Myocyte (in vitro differentiated cells): ENCODE data around the gene RAB44. TPM values are rescaled to one million over a fixed set of nuclear protein-coding genes. Genes with fewer than 3 reads are reported as not detected.
"Not testable (repeated sequence)": the region's sequence is repeated elsewhere in the genome, so short reads cannot be mapped to it uniquely, and the experiment has no call there.

Experiments used
- DNase-seq: peaks from one replicate; pipeline ENCODE4 v3.0.0-alpha.2; 2012; ENCODE audit warnings: low read depth
- polyA plus RNA-seq: library from polyadenylated mRNA; unstranded; fragments of >200 nt; gene quantifications from one replicate; pipeline ENCODE4 v1.2.1, GENCODE V29; 2012; ENCODE audit warnings: missing spikeins
- total RNA-seq: library from RNA; depleted of rRNA; stranded (reverse); fragments of >200 nt; gene quantifications from 2 replicates; pipeline ENCODE4 v1.2.3, GENCODE V29; 2014

RAB44 gene
- total RNA-seq, result not detected in 2 replicates
- 0.15 TPM for polyA plus RNA-seq

- no peak for DNase-seq
These were observed at the start of gene RAB44 for GRCh38 chr6:36697481-36697903. RAB44 (plus strand) TSS chr6:36697826; CDS start chr6:36704236, 6,410 bp downstream.

GRCh38 chr6:36649086-36649485 lies 48.5 kb upstream of the RAB44 start:
- no peak for DNase-seq

DNA sequence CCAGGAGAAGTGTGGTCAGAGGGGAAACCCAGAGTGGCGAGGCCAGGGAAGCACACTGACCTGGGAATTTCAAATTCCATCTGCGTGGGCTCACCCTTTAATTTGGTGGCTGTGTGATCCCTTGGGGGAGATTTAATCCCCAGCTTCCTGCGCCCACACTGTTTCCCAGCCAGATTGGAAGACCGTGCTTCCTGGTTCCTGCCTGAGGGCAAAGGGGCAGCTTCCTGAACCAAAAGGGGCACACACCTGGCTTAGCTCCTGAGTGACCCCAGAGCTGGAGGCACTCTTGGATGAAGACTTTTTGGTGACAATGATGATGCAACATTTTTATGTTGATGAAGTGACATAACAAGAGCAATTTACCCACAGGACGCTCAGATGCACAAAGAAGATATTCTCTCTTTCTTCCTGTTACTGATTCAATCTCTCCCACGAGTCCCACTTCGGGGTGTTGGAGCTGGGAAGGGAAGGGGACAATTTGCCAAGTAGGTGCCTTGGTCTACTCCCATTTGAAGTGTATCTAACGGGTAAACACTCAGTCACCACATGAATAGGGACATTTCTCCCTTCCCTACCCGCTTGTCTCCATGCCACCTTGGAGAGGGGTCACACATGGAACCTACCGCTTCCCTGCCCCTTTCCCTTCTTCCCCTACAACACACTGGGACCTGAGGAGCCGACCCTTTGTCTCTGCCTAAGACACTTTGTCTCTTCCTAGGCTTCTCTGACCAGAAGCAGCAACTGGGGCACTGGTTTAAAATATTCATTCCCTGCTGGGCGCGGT lies 47.7 kb upstream of the RAB44 start:
- DNase-seq, result peak; percentile 53

GRCh38 chr6:36650848-36651478 lies 46.7 kb upstream of the RAB44 start:
- no peak for DNase-seq

DNA sequence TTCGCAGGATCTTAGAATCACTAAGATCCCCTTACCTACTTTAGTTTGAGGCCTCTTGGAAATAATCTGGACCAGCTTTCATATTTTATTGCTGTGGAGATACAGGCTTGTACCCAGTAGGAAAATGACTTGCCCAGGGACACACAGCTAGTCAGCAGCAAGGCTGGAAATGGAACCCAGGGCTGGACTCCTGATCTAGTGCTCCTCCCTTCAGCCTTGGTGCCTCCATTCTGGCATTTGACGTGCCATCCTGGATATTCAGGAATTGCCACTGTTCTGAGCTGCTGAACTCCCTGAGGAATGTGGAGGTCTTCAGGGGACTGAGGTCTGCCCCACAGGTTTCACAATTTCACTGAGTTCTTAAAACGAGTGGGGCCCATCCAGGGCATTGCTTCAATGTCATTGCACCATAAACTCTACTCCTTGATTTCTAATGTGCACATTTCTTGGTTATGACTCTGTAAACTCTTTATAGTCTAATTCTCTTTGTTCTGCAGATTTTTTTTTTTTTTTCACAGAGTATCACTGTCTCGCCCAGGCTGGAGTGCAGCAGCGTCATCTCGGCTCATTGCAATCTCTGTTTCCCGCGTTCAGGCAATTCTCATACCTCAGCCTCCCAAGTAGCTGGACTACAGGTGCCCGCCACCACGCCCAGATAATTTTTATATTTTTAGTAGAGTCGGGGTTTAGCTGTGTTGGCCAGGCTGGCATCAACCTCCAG lies 45.8 kb upstream of the RAB44 start:
- no peak for DNase-seq

- DNase-seq, result not testable (repeated sequence)
These were observed 43.2 kb upstream of the RAB44 start for GRCh38 chr6:36654469-36654868.

GRCh38 chr6:36655085-36655724 lies 42.4 kb upstream of the RAB44 start:
- no peak for DNase-seq

- no peak for DNase-seq
These were observed 41.2 kb upstream of the RAB44 start for GRCh38 chr6:36656441-36656840.

GRCh38 chr6:36657271-36657670 lies 40.4 kb upstream of the RAB44 start:
- DNase-seq, result no peak

DNA sequence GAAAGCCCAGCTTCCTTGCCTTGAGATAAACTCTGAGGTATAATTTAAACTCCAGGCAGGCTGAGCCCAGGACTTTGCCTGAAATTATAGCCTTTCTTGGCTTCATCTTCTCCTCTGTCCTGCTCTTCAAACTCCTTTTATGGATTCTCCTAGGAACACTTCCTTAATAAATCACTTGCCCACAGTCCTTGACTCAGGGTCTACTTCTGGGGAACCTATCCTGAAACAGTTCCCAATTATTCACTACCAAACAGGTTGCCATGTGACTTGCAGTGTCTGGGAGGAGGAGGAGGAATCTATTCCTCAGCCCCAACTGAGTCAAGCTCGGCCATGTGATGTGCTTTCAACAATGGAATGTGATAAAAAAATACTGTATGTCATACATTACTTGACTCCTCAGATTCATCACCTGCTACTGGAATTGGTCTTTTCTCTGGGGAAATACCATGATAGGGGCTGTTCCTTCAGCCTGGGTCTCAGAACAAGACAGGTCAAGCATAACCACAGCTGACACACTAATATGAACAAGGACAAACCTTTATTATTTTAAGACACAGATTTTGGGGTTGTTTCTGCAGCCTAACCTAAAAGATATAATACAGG lies 39.6 kb upstream of the RAB44 start:
- DNase-seq, result no peak

GRCh38 chr6:36659271-36659670 lies 38.4 kb upstream of the RAB44 start:
- DNase-seq, result peak; percentile 94

DNA sequence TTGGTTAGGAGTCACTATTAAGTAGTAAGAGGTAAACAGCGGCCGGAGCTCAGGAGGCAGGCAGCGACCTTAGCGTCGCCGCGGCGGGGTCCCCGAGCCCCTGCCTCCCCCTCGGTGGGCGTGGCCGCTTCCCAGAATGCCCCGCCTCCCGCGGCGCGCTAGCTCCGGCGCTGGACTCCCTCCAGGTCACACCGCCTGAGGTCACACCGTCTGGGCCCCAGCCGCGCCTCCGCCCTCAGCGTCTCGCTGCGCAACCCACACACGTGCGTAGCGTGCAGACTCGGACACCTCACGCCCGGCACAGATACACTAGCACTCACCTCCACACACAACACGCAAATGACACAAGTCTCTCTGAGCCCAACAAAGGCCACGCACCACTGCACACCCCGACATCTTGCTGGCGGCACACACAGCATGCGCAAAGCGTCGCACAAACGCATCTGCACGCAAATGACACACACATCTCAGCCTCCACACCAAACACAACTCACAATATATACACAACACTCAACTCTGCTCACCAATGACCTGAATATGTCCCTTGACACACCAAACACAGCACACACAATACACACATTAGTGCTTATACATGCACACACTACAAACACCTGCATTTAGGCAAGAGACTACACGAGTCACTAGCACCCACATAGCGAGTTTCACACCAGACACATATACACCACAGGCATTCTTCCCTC lies 36.7 kb upstream of the RAB44 start:
- no peak for DNase-seq

DNA sequence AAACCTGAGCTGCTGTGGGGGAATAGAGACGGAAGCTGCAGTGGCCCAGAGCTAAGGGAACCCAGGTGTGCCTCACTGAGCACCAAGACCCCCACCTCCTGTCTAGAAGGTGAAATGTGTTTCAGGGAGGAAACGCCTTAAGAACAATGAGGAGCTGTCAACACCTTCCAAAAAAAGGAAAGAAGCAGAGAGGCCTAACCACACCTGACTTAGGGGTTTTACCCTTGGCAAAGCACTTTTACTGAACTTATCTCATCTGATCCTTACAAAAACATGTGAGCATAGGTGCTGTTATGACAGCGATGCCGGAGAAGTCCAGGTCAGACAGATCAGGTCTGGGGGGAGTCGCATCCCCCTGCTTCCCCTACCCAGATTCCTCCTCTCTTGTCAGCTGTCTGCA lies 35.2 kb upstream of the RAB44 start:
- no peak for DNase-seq

DNA sequence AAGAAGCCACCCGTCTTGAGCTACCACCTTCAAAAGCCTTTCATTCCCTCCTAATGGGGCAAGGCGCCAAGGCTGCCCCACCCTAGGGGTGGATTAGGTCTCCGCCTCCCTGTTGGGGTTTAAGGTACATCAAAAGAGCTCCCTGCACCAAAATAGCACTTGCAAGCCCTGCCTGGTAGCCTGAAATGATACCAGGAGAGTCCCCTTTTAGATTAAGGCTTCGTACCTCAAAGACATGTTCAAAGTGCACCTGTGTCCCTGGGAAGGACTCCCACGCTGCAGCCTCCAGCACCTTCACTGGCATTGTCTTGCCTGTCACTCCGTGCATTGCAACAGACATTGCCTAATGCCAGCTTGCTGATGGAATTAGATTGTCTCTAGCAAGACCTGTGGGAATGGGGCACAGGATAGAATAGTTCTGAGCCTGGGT lies 34.8 kb upstream of the RAB44 start:
- no peak for DNase-seq

DNA sequence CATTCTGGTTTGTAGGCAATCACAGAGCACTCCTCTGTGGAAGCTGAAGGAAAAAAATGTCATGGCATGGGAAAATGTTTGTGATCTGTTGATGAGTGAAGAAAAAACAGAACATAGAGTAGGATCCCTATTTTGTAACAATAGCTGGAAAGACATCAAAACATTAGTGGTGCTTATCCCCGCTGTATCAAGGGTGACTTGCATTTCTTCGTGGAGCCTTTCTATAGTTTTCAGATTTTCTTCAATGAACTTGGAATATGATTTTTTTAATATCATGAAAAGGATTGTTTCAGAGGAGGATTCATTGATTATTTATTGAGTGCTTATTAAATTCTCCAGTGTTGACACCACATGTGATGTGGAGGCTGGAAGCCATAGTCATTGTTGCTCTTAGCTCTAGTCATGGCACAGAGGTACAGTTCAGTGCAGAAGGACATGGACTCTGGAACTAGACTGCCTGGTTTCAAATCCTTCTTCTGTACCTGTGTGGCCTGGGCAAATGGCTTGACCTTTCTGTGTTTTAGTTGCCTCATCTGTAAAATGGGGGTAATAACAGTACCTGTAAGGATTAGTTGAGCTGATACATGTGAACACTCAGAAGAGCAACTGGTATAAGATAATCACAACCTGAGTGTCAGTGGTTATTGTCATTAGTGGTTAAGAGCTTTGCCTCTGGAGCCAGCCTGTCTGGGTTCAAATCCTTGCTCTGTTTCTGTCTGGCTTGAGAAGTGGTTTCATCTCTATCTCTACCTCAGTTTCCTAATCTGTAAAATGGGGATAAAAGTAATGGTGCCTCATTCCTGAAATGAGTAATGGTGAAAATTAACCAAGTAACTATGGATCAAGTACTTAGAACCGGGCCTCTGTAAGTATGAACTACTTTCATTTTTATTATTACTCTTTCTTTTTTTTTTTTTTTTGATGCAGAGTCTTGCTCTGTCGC lies 33.9 kb upstream of the RAB44 start:
- DNase-seq, result no peak

DNA sequence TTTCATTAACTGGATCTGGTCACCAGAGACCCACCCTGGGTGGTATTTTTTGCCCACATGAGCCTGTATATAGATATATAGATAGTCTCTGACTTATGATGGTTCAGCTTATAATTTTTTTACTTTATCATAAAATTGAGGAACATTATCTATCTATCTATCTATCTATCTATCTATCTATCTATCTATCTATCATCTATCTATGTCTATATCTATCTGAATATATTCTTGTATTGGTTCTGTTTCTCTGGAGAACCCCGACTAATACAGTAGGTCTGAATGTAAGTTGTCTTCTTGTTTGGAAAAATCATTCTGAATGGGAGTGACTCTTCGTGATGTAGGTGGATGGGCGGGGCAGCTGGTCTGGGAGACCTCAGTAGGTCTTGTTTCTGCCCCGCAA lies 32.4 kb upstream of the RAB44 start:
- no peak for DNase-seq

DNA sequence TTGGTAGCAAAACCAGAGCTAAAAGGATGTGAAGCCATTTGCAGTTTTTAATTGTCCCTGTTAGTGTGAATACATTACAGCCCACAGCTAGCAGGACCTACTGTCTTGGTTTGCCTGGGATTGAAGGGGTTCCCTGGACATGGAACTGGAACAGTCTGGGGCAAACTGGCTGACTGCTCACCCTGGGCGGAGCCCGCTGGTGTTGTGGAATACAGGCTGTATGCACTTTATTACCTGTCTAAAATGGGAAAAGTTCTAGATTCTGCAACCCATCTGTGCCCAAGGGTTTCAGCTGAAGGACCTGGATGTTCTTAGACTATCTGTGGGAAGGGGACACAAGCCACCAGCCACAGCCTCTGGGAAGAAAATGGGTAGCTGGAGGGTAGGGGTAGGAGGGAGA lies 31.3 kb upstream of the RAB44 start:
- DNase-seq, result peak; percentile 19

DNA sequence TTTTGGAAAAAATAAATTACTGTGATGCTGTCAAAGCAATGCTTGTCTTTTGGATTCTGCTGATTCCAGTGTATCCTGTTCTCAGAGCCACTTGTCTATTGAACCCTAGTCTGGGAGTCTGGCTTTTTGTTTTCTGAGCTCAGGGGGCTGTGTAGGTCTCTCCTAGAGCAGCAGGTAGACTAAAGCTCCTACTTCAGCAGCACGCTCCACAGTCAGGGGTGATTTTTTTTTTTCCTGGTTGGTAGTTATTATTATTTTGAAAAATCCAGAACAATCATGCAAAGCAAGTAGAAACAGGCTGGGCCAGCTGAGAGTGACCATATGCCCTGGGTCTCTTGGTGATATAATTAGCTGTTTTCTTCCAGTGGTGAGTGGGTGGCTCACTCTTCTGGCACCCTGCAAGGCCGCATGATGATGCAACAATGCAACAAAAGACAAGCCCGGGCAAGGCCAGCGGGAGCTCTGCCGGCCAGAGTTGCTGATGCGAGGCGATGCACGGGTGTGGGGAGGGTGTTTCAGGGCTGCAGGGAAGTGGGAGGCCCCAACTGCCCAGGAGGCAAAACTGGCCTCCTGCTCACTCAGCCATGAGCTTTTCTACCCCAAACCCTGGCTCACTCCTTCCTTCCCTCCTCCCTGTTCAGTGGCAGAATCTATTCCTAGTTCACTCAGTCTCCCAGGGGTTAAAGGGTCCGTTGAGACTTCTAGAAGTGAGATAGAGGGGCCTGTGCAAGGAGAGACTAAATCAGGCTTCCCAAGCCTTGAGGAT lies 30.6 kb upstream of the RAB44 start:
- DNase-seq, result peak; percentile 98

DNA sequence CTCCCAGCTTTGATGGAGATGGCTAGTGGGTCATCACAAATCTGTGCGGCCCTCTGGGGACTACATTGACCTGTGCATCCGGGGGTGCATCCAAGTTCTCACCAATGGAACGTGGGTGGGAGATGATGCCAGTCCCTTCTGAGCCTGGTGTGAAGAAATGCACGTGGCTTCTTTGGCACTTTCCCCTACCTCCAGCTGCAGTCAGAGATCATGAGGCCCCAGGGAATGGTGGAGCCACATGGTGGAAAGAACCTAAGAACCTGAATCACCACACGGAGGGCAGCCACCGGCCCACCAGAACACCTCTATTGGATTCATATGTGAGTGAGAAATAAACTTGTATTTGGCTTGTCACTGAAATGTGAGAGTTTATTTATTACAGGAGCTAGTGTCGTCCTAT lies 29.0 kb upstream of the RAB44 start:
- peak; percentile 74 for DNase-seq
